Upper lobe of right lung (tissue), 1 donor: ENCODE measurements around the gene ITGAL. TPM values are rescaled to one million over a fixed set of nuclear protein-coding genes. Genes with fewer than 3 reads are reported as not detected.
"Not testable (repeated sequence)": the region's sequence is repeated elsewhere in the genome, so short reads cannot be mapped to it uniquely, and the experiment has no call there.

Source experiments
- ATAC-seq: fragments of 200-7000 bp; cut with Tn5 transposase; one replicate; pipeline ENCODE4 v1.9.1; 2020; ENCODE audit warnings: mild to moderate bottlenecking, moderate library complexity
- DNase-seq: peaks from one replicate; pipeline ENCODE4 v3.0.0-alpha.2; 2020
- H3K27ac ChIP-seq: fragments of 200-600 bp; one replicate; pipeline ENCODE4 v1.8.0; 2022
- H3K27me3 ChIP-seq: fragments of 200-600 bp; one replicate; pipeline ENCODE4 v1.8.0; 2022; ENCODE audit warnings: mild to moderate bottlenecking
- H3K36me3 ChIP-seq: fragments of 200-600 bp; one replicate; pipeline ENCODE4 v1.8.0; 2022
- H3K4me1 ChIP-seq: fragments of 200-600 bp; one replicate; pipeline ENCODE4 v1.8.0; 2022
- H3K4me3 ChIP-seq: fragments of 200-600 bp; one replicate; pipeline ENCODE4 v1.8.0; 2022; ENCODE audit warnings: mild to moderate bottlenecking
- H3K9me3 ChIP-seq: fragments of 200-600 bp; one replicate; pipeline ENCODE4 v1.8.0; 2022
- intact Hi-C: fragments of 100-400 bp; cut with DNase I; formaldehyde crosslinking; loops from one replicate; pipeline ENCODE4 v1.11.0; 2022
- total RNA-seq: library from RNA; stranded (reverse); fragmentation: NEBNext Ultra II Directional; extraction: Animal tissue kit (Norgen Biotek cat#: 25700); gene quantifications from one replicate; pipeline ENCODE4 v1.2.1, GENCODE V29; 2021
- TF ChIP-seq, protein P1 (sequence below): fragments of 200-600 bp; IDR thresholded peaks from one replicate; pipeline ENCODE4 v1.8.0; 2022; ENCODE audit warnings: antibody characterized with exemption
- donor health status: DM: no; HTN: yes; CAD: no; lungs with severe emphysema.

The ITGAL gene
- total RNA-seq, 1 donor from 2014 or later = 62.8 TPM

GRCh38 chr16:30449116-30449435 is 23.5 kb upstream of the ITGAL start:
- H3K27ac ChIP-seq = no peak overlapping the region
- H3K4me1 ChIP-seq = peaks cover 12% of the 10 kb centered on the region
- intact Hi-C loops = no loop called here
- H3K36me3 ChIP-seq = no peaks in the 10 kb centered on the region
- H3K9me3 ChIP-seq = no peaks in the 10 kb centered on the region
- TF ChIP-seq, protein P1, sequence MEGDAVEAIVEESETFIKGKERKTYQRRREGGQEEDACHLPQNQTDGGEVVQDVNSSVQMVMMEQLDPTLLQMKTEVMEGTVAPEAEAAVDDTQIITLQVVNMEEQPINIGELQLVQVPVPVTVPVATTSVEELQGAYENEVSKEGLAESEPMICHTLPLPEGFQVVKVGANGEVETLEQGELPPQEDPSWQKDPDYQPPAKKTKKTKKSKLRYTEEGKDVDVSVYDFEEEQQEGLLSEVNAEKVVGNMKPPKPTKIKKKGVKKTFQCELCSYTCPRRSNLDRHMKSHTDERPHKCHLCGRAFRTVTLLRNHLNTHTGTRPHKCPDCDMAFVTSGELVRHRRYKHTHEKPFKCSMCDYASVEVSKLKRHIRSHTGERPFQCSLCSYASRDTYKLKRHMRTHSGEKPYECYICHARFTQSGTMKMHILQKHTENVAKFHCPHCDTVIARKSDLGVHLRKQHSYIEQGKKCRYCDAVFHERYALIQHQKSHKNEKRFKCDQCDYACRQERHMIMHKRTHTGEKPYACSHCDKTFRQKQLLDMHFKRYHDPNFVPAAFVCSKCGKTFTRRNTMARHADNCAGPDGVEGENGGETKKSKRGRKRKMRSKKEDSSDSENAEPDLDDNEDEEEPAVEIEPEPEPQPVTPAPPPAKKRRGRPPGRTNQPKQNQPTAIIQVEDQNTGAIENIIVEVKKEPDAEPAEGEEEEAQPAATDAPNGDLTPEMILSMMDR = no peak
- H3K27me3 ChIP-seq = no peaks in the 10 kb centered on the region
- no peak for ATAC-seq
- H3K4me3 ChIP-seq = no peak overlapping the region
- no peak for DNase-seq

DNA sequence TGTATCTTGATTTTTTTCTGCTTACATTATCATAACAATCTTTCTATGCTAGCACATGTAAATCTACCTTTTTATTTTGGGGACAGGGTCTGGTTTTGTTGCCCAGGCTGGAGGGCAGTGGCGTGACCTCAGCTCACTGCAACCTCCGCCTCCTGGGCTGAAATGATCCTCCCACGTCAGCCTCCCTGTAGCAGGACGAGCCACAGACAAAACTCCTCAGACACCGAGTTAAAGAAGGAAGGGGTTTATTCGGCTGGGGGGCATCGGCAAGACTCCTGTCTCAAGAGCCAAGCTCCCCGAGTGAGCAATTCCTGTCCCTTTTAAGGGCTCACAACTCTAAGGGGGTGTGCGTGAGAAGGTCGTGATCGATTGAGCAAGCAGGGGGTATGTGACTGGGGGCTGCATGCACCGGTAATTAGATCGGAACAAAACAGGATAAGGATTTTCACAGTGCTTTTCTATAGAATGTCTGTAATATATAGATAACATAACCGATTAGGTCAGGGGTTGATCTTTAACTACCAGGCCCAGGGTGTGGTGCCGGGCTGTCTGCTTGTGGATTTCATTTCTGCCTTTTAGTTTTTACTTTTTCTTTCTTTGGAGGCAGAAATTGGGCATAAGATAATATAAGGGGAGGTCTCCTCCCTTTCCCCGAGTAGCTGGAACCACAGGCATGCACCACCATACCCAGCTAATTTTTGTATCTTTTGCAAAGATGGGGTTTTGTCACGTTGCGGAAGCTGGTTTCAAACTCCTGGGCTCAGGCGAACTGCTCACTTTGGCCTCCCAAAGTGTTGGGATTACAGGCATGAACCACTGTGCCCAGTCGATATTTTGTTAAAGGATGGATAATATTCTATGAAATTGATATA is 19.6 kb upstream of the ITGAL start:
- H3K9me3 ChIP-seq, intact Hi-C loops, DNase-seq, H3K36me3 ChIP-seq, H3K27ac ChIP-seq, H3K4me1 ChIP-seq, H3K27me3 ChIP-seq, H3K4me3 ChIP-seq, ATAC-seq: not testable (repeated sequence)

DNA sequence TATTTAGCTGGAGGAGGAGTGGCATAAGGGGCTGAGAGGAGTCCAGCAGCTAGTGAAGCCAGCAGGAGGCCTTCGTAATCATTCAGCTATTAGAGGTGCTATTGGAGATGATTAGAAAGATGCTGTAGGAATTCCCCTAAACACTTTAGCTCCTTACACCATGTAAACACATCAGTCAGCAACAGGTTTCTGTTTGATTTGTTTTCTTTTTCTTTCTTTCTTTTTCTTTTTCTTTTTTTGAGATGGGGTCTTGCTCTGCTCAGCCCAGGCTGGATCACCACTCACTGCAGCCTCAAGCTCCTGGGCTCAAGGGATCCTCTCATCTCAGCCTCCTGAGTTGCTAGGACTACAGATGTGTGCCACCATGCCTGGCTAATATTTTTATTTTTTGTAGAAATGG is 16.2 kb upstream of the ITGAL start:
- no peaks in the 10 kb centered on the region for H3K36me3 ChIP-seq
- no peaks in the 10 kb centered on the region for H3K9me3 ChIP-seq
- TF ChIP-seq, protein P1 = no peak
- H3K27ac ChIP-seq = no peak overlapping the region
- ATAC-seq (no peak), DNase-seq (no peak)
- H3K4me3 ChIP-seq = no peak overlapping the region
- no peaks in the 10 kb centered on the region for H3K27me3 ChIP-seq
- H3K4me1 ChIP-seq = peaks cover 5% of the 10 kb centered on the region
- intact Hi-C loops = no loop called here

DNA sequence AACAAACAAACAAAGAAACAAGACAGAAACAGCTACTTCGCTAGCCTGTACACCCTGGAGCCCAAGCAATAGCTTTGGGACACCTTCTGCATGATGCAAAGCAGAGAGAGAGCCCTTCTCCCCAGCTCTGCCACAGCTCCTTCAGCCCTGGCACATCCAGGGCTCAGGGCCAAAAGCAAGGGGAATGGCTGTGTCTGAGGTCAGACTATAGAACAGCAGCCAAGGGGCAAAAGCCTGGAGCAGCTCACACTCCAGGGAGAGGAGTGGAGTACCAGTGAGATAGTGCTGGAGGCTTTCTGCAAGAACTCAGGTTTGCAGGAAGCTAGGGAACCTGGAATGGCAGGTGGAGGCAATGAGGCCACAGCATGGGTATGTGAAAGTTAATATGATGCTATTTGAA is 15.3 kb upstream of the ITGAL start:
- TF ChIP-seq, protein P1 = no peak
- H3K27me3 ChIP-seq = no peaks in the 10 kb centered on the region
- peaks cover 5% of the 10 kb centered on the region for H3K4me1 ChIP-seq
- H3K4me3 ChIP-seq = no peak overlapping the region
- H3K36me3 ChIP-seq = no peaks in the 10 kb centered on the region
- intact Hi-C loops = no loop called here
- DNase-seq = no peak
- no peak for ATAC-seq
- no peaks in the 10 kb centered on the region for H3K9me3 ChIP-seq
- H3K27ac ChIP-seq = no peak overlapping the region

- intact Hi-C loops = no loop called here
- H3K27ac ChIP-seq = no peak overlapping the region
- ATAC-seq (no peak), DNase-seq (no peak)
- no peaks in the 10 kb centered on the region for H3K36me3 ChIP-seq
- peaks cover 5% of the 10 kb centered on the region for H3K4me1 ChIP-seq
- no peaks in the 10 kb centered on the region for H3K9me3 ChIP-seq
- H3K4me3 ChIP-seq = no peak overlapping the region
- H3K27me3 ChIP-seq = no peaks in the 10 kb centered on the region
- TF ChIP-seq, protein P1 = no peak
Measured at GRCh38 chr16:30457743-30458560, 14.6 kb upstream of the ITGAL start.
